H9 (cell line): ENCODE data around the gene SGCD. TPM values are rescaled to one million over a fixed set of nuclear protein-coding genes. Genes with fewer than 3 reads are reported as not detected.

Experiments
- DNase-seq: peaks from one replicate; pipeline ENCODE4 v3.0.0-alpha.2; 2017
- H2AFZ ChIP-seq: one replicate; pipeline ENCODE4 v1.6.1; 2013; ENCODE audit warnings: mild to moderate bottlenecking, low read length, control low read depth, moderate library complexity
- H2AK5ac ChIP-seq: 2 replicates; pipeline ENCODE4 v1.6.1; 2013; ENCODE audit warnings: low read length, control low read depth, mixed read lengths; ENCODE audit not compliant: insufficient read length
- H2BK120ac ChIP-seq: one replicate; pipeline ENCODE4 v1.6.1; 2013; ENCODE audit warnings: low read depth, mild to moderate bottlenecking, low read length, control low read depth, inconsistent platforms; ENCODE audit not compliant: poor library complexity, severe bottlenecking
- H2BK12ac ChIP-seq: 2 replicates; pipeline ENCODE4 v1.6.1; 2013; ENCODE audit warnings: low read length, control low read depth, mixed read lengths, low read depth; ENCODE audit not compliant: insufficient read length
- H2BK15ac ChIP-seq: 2 replicates; pipeline ENCODE4 v1.6.1; 2013; ENCODE audit warnings: low read depth, low read length, control low read depth
- H2BK20ac ChIP-seq: one replicate; pipeline ENCODE4 v1.6.1; 2013; ENCODE audit warnings: low read depth, mild to moderate bottlenecking, low read length, control low read depth, inconsistent platforms; ENCODE audit not compliant: poor library complexity, severe bottlenecking
- H2BK5ac ChIP-seq: 2 replicates; pipeline ENCODE4 v1.6.1; 2013; ENCODE audit warnings: low read length, control low read depth, mixed read lengths; ENCODE audit not compliant: insufficient read length
- H3K14ac ChIP-seq: 2 replicates; pipeline ENCODE4 v1.6.1; 2013; ENCODE audit warnings: low read length, control low read depth; ENCODE audit not compliant: insufficient read depth
- H3K18ac ChIP-seq: 2 replicates; pipeline ENCODE4 v1.6.1; 2013; ENCODE audit warnings: low read depth, mild to moderate bottlenecking, mixed read lengths, low read length, control low read depth; ENCODE audit not compliant: insufficient read length
- H3K23ac ChIP-seq: 2 replicates; pipeline ENCODE4 v1.6.1; 2013; ENCODE audit warnings: low read length, control low read depth, mixed read lengths, low read depth; ENCODE audit not compliant: insufficient read length
- H3K23me2 ChIP-seq: 2 replicates; pipeline ENCODE4 v1.6.1; 2013; ENCODE audit warnings: low read depth, mild to moderate bottlenecking, mixed read lengths, low read length, control low read depth; ENCODE audit not compliant: insufficient read length, poor library complexity, severe bottlenecking
- H3K27ac ChIP-seq: 2 replicates; pipeline ENCODE4 v1.5.1; 2013; ENCODE audit warnings: low read length, control low read depth, mixed read lengths, low read depth; ENCODE audit not compliant: insufficient read length
- H3K27me3 ChIP-seq: 2 replicates; pipeline ENCODE4 v1.6.1; 2013; ENCODE audit warnings: low read length, control low read depth, inconsistent platforms; ENCODE audit not compliant: insufficient read depth
- H3K4ac ChIP-seq: 2 replicates; pipeline ENCODE4 v1.6.1; 2013; ENCODE audit warnings: low read depth, mild to moderate bottlenecking, control low read depth, inconsistent platforms, low read length, moderate library complexity
- H3K4me1 ChIP-seq: 2 replicates; pipeline ENCODE4 v1.6.1; 2013; ENCODE audit warnings: low read length, control low read depth, inconsistent platforms; ENCODE audit not compliant: insufficient read depth
- H3K4me2 ChIP-seq: 2 replicates; pipeline ENCODE4 v1.6.1; 2013; ENCODE audit warnings: low read length, control low read depth, mixed read lengths; ENCODE audit not compliant: insufficient read length, insufficient read depth
- H3K56ac ChIP-seq: 2 replicates; pipeline ENCODE4 v1.6.1; 2013; ENCODE audit warnings: low read depth, mild to moderate bottlenecking, mixed read lengths, low read length, control low read depth; ENCODE audit not compliant: insufficient read length
- H3K79me1 ChIP-seq: 2 replicates; pipeline ENCODE4 v1.6.1; 2013; ENCODE audit warnings: low read depth, mild to moderate bottlenecking, moderate library complexity, low read length, control low read depth, inconsistent platforms; ENCODE audit not compliant: insufficient read depth, poor library complexity, severe bottlenecking
- H3K79me2 ChIP-seq: 2 replicates; pipeline ENCODE4 v1.6.1; 2013; ENCODE audit warnings: low read length, control low read depth, inconsistent platforms; ENCODE audit not compliant: insufficient read depth
- H3K9ac ChIP-seq: 2 replicates; pipeline ENCODE4 v1.6.1; 2013; ENCODE audit warnings: low read length, control low read depth, mixed read lengths; ENCODE audit not compliant: insufficient read length; ENCODE audit errors: extremely low read depth
- H3K9me3 ChIP-seq: one replicate; pipeline ENCODE4 v1.6.1; 2013; ENCODE audit warnings: low read depth, low read length, inconsistent platforms; ENCODE audit not compliant: control insufficient read depth
- H3T11ph ChIP-seq: one replicate; pipeline ENCODE4 v1.6.1; 2013; ENCODE audit warnings: mild to moderate bottlenecking, low read length, control low read depth, inconsistent platforms
- H4K20me1 ChIP-seq: one replicate; pipeline ENCODE4 v1.6.1; 2013; ENCODE audit not compliant: control insufficient read depth, insufficient read length, insufficient read depth
- H4K5ac ChIP-seq: 2 replicates; pipeline ENCODE4 v1.6.1; 2013; ENCODE audit warnings: low read depth, mild to moderate bottlenecking, mixed read lengths, low read length, control low read depth; ENCODE audit not compliant: insufficient read length
- H4K8ac ChIP-seq: replicated peaks from 2 replicates; pipeline ENCODE4 v1.6.1; 2013; ENCODE audit warnings: low read length, control low read depth, mixed read lengths, low read depth; ENCODE audit not compliant: insufficient read length
- H4K91ac ChIP-seq: 2 replicates; pipeline ENCODE4 v1.6.1; 2013; ENCODE audit warnings: low read depth, mild to moderate bottlenecking, moderate library complexity, mixed read lengths, low read length, control low read depth; ENCODE audit not compliant: insufficient read length
- H3K27ac Mint-ChIP-seq, 3 experiments: 2 replicates in 2 of 3; 3 replicates in 1 of 3; pipeline ENCODE4 v1.8.0; 2020 to 2021; ENCODE audit warnings: mixed read lengths in 3 of 3, mild to moderate bottlenecking in 1 of 3, moderate library complexity in 1 of 3
- H3K27me3 Mint-ChIP-seq: 2 replicates; pipeline ENCODE4 v1.8.0; 2021; ENCODE audit warnings: low read depth, mild to moderate bottlenecking, moderate library complexity, mixed read lengths
- H3K36me3 Mint-ChIP-seq, 3 experiments: 2 replicates in 2 of 3; 3 replicates in 1 of 3; pipeline ENCODE4 v1.8.0; 2020 to 2021; ENCODE audit warnings: low read depth in 3 of 3, mixed read lengths in 3 of 3; ENCODE audit not compliant: insufficient read depth in 1 of 3
- H3K4me1 Mint-ChIP-seq, 2 experiments: 2 replicates each; pipeline ENCODE4 v1.8.0; 2020; ENCODE audit warnings: mixed read lengths in 2 of 2
- H3K4me3 Mint-ChIP-seq, 2 experiments: 2 replicates in 1 of 2; 3 replicates in 1 of 2; pipeline ENCODE4 v1.8.0; 2020 to 2021; ENCODE audit warnings: mild to moderate bottlenecking in 2 of 2, mixed read lengths in 2 of 2, moderate library complexity in 1 of 2
- H3K9me3 Mint-ChIP-seq, 2 experiments: 2 replicates in 1 of 2; 3 replicates in 1 of 2; pipeline ENCODE4 v1.8.0; 2020; ENCODE audit warnings: mild to moderate bottlenecking in 2 of 2, mixed read lengths in 2 of 2, moderate library complexity in 1 of 2
- CTCF ChIP-seq: fragments of 200-600 bp; sonication (generic); conservative IDR thresholded peaks from 3 replicates; pipeline ENCODE4 v1.8.0; 2021; ENCODE audit warnings: antibody characterized with exemption, mild to moderate bottlenecking
- WGBS: extraction: QIAGEN DNeasy Blood & Tissue Kit; methylation state at CpG from one replicate; pipeline ENCODE4 v1.1.7; 2013; ENCODE audit warnings: missing lambda C conversion rate, low lambda C conversion rate, mixed read lengths; ENCODE audit not compliant: insufficient read length; ENCODE audit errors: extremely low coverage; 5-methylcytosine and 5-hydroxymethylcytosine counted together
- total RNA-seq: library from RNA; stranded (reverse); gene quantifications from 2 replicates; pipeline ENCODE4 v1.2.1, GENCODE V29; 2021

The SGCD gene
- total RNA-seq, 1 experiment from 2014 or later = 0.11 TPM

- no peak overlapping the region for H4K91ac ChIP-seq
- H3K9me3 ChIP-seq = no peaks in the 10 kb centered on the region
- no peak overlapping the region for H3K18ac ChIP-seq
- no peak for DNase-seq
- no peak overlapping the region for H3K4me2 ChIP-seq
- H4K5ac ChIP-seq = no peak overlapping the region
- H3K14ac ChIP-seq = no peak overlapping the region
- no peak overlapping the region for H3K23ac ChIP-seq
- no peaks in the 10 kb centered on the region for H3K27me3 ChIP-seq
- Mint-ChIP-seq H3K4me3 (no peak overlapping the region), H3K27ac (no peak overlapping the region), H3K27me3 (no peaks in the 10 kb centered on the region), H3K9me3 (peaks cover 7 to 22% of the 10 kb centered on the region in 2 experiments), H3K36me3 (peaks cover 7 to 18% (median 14%) of the 10 kb centered on the region in 3 experiments; a peak in 6 of 7 replicates), H3K4me1 (peaks cover 0 to 6% of the 10 kb centered on the region in 2 experiments; a peak in 2 of 4 replicates)
- no peaks in the 10 kb centered on the region for H3K79me1 ChIP-seq
- no peak overlapping the region for H3T11ph ChIP-seq
- no peak overlapping the region for H3K4ac ChIP-seq
- H4K8ac ChIP-seq = no peak overlapping the region
- no peaks in the 10 kb centered on the region for H3K23me2 ChIP-seq
- no peak overlapping the region for H3K9ac ChIP-seq
- H3K56ac ChIP-seq = no peak overlapping the region
- no peak for TF ChIP-seq CTCF
- no peaks in the 10 kb centered on the region for H4K20me1 ChIP-seq
- WGBS = no CpG with 5 or more reads among the region's 4 CpGs
- no peak overlapping the region for H2BK12ac ChIP-seq
- no peak overlapping the region for H2BK5ac ChIP-seq
- no peak overlapping the region for H3K27ac ChIP-seq
- no peak overlapping the region for H2BK20ac ChIP-seq
- no peak overlapping the region for H2AK5ac ChIP-seq
- no peak overlapping the region for H2BK120ac ChIP-seq
- no peaks in the 10 kb centered on the region for H3K4me1 ChIP-seq
- H3K79me2 ChIP-seq = no peaks in the 10 kb centered on the region
- no peak overlapping the region for H2BK15ac ChIP-seq
- H2AFZ ChIP-seq = no peak overlapping the region
Observed at GRCh38 chr5:156310115-156310514, 16.8 kb upstream of the SGCD start.
